ENCODE data around the gene CACNA1A.
"Not testable (repeated sequence)": the region's sequence is repeated elsewhere in the genome, so short reads cannot be mapped to it uniquely, and the experiment has no call there.

CACNA1A gene

GRCh38 chr19:13207846-13208671, 298.2 kb downstream of the CACNA1A start:
- no peaks in the 10 kb centered on the region for H3K27me3 ChIP-seq (ENCODE audit: insufficient read depth, poor library complexity, severe bottlenecking)
- H3K4me3 ChIP-seq (replicated peaks; ENCODE audit: insufficient read depth, low read length): peak overlapping the region; percentile 47
- H3K27ac ChIP-seq (replicated peaks): peak overlapping the region; percentile 44
- DNase-seq (ENCODE audit: low read depth in 1 of 2, low spot score in 1 of 2): peak; percentile 35 to 69
- TF ChIP-seq POLR2AphosphoS5 (IDR thresholded peaks at IDR 0.05; ENCODE audit: low read depth) (no peak), GABPA (IDR thresholded peaks at IDR 0.05; ENCODE audit: low read depth) (no peak), SPI1 (IDR thresholded peaks at IDR 0.05; ENCODE audit: borderline replicate concordance, low read depth) (no peak)
- TF ChIP-seq, protein P1, sequence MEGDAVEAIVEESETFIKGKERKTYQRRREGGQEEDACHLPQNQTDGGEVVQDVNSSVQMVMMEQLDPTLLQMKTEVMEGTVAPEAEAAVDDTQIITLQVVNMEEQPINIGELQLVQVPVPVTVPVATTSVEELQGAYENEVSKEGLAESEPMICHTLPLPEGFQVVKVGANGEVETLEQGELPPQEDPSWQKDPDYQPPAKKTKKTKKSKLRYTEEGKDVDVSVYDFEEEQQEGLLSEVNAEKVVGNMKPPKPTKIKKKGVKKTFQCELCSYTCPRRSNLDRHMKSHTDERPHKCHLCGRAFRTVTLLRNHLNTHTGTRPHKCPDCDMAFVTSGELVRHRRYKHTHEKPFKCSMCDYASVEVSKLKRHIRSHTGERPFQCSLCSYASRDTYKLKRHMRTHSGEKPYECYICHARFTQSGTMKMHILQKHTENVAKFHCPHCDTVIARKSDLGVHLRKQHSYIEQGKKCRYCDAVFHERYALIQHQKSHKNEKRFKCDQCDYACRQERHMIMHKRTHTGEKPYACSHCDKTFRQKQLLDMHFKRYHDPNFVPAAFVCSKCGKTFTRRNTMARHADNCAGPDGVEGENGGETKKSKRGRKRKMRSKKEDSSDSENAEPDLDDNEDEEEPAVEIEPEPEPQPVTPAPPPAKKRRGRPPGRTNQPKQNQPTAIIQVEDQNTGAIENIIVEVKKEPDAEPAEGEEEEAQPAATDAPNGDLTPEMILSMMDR (IDR thresholded peaks at IDR 0.05; ENCODE audit: insufficient read depth, low read length): no peak

DNA sequence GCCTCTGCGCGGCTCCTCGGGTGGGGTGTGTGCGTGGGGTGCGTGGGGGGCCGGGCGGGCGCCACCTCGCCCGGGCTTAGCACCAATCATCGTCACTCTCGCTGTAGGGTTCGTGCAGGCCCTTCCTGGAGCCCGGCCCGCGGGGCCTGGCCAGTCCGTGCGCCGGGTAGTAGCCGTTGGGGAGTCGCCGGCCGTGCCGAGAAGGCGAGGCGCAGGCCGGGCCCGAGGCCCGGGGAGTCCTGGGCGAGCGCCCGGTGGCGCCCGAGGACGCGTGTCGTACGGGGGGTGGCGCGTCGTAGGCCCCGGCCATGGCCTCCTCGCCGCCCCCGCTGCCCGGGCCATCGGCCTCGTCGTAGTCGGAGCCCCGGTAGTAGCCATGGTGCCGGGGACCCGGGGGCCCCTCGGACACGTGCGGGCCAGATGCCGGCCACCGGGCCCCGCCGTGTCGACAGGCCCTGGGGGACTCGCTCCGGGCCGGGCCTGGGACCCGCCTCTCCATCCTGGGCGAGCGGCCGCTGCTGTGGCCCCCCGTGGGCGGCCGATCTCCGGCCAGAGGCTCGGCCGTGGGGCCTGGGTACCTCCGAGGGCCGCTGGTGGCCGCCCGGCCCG, 298.9 kb downstream of the CACNA1A start:
- no peaks in the 10 kb centered on the region for H3K27me3 ChIP-seq (ENCODE audit: insufficient read depth, poor library complexity, severe bottlenecking)
- H3K4me3 ChIP-seq (replicated peaks; ENCODE audit: insufficient read depth, low read length): no peak overlapping the region
- TF ChIP-seq GABPA (IDR thresholded peaks at IDR 0.05; ENCODE audit: low read depth): no peak
- TF ChIP-seq, protein P1 (IDR thresholded peaks at IDR 0.05; ENCODE audit: insufficient read depth, low read length): no peak
- TF ChIP-seq POLR2AphosphoS5 (IDR thresholded peaks at IDR 0.05; ENCODE audit: low read depth): no peak
- TF ChIP-seq SPI1 (IDR thresholded peaks at IDR 0.05; ENCODE audit: borderline replicate concordance, low read depth): no peak
- no peak for TF ChIP-seq REST (IDR thresholded peaks at IDR 0.05; ENCODE audit: insufficient replicate concordance, low read depth)
- no peak for DNase-seq (ENCODE audit: low read depth in 1 of 2, low spot score in 1 of 2)
- H3K27ac ChIP-seq (replicated peaks): no peak overlapping the region

DNA sequence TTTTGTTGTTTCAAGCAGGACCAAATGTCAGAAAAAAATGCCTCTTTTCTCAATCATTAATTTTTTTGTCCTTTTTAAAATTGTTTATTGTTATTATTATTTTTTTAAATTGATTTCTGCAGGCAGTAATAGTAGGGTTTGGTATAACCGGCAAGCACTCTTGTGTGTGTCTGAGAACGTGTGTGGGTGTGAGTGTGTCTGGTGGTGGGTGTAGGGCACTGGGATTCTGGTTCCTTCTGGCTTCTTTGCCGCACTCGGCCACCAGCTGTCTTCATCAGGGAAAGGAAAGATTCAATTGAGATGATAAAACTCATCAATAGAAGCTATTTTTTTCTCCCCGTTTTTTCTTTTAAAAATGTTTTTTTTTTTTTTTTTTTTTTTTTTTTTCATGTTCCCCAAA, 299.7 kb downstream of the CACNA1A start:
- Histone ChIP-seq H3K4me3 (replicated peaks; ENCODE audit: insufficient read depth, low read length) (no peak overlapping the region), H3K27me3 (ENCODE audit: insufficient read depth, poor library complexity, severe bottlenecking) (no peaks in the 10 kb centered on the region), H3K27ac (replicated peaks) (no peak overlapping the region)
- no peak for TF ChIP-seq GABPA (IDR thresholded peaks at IDR 0.05; ENCODE audit: low read depth)
- no peak for TF ChIP-seq SPI1 (IDR thresholded peaks at IDR 0.05; ENCODE audit: borderline replicate concordance, low read depth)
- TF ChIP-seq REST (IDR thresholded peaks at IDR 0.05; ENCODE audit: insufficient replicate concordance, low read depth): no peak
- TF ChIP-seq, protein P1 (IDR thresholded peaks at IDR 0.05; ENCODE audit: insufficient read depth, low read length): no peak
- no peak for TF ChIP-seq POLR2AphosphoS5 (IDR thresholded peaks at IDR 0.05; ENCODE audit: low read depth)
- DNase-seq (ENCODE audit: low read depth in 1 of 2, low spot score in 1 of 2): no peak

DNA sequence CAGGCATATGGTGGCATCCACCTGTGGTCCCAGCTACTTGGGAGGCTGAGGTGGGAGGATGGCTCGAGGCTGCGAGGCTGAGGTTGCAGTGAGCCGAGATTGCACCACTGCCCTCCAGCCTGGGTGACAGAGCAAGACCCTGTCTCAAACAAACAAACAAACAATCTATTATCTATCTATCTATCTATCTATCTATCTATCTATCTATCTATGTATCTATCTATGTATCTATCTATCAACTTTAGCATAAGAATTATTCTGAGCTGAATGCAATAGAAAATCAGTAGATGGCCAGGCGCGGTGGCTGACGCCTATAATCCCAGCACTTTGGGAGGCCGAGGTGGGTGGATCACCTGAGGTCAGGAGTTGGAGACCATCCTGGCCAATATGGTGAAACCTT, 304.2 kb downstream of the CACNA1A start:
- H3K27me3 ChIP-seq (ENCODE audit: insufficient read depth, poor library complexity, severe bottlenecking): not testable (repeated sequence)

More for the DNA sequence above, 304.2 kb downstream of the CACNA1A start:
- not testable (repeated sequence) for H3K27ac ChIP-seq (replicated peaks); H3K4me3 ChIP-seq (replicated peaks; ENCODE audit: insufficient read depth, low read length); DNase-seq (ENCODE audit: low read depth in 1 of 2, low spot score in 1 of 2)
